GM23338 (cell line): Measurements from ENCODE around the gene NGEF. TPM values are rescaled to one million over a fixed set of nuclear protein-coding genes. Genes with fewer than 3 reads are reported as not detected.

ENCODE experiments used
- ATAC-seq: fragments of 200-7000 bp; cut with Tn5 transposase; 3 replicates; pipeline ENCODE4 v1.9.1; 2020
- DNase-seq: peaks from one replicate; pipeline ENCODE4 v3.0.0-alpha.2; 2015; ENCODE audit warnings: low spot score
- H2AFZ ChIP-seq: fragments of 200-600 bp; sonication (generic); 2 replicates; pipeline ENCODE4 v1.8.0; 2016; ENCODE audit warnings: antibody characterized with exemption, mild to moderate bottlenecking, moderate library complexity
- H3F3A ChIP-seq: fragments of 200-600 bp; sonication (generic); replicated peaks from 2 replicates; pipeline ENCODE4 v1.8.0; 2017; ENCODE audit warnings: antibody characterized with exemption, mixed run types, low read depth
- H3K27ac ChIP-seq: fragments of 200-600 bp; sonication (generic); 2 replicates; pipeline ENCODE4 v1.6.1; 2016; ENCODE audit warnings: low read depth
- H3K27me3 ChIP-seq: fragments of 200-600 bp; sonication (generic); 2 replicates; pipeline ENCODE4 v1.8.0; 2016; ENCODE audit warnings: mild to moderate bottlenecking, mixed run types, moderate library complexity; ENCODE audit not compliant: insufficient read depth
- H3K36me3 ChIP-seq: fragments of 200-600 bp; sonication (generic); 2 replicates; pipeline ENCODE4 v1.8.0; 2016; ENCODE audit warnings: mild to moderate bottlenecking; ENCODE audit not compliant: insufficient read depth
- H3K4me1 ChIP-seq: fragments of 200-600 bp; sonication (generic); 2 replicates; pipeline ENCODE4 v1.8.0; 2016; ENCODE audit warnings: mild to moderate bottlenecking, moderate library complexity; ENCODE audit not compliant: insufficient read depth
- H3K4me2 ChIP-seq: fragments of 200-600 bp; sonication (generic); 2 replicates; pipeline ENCODE4 v1.7.1; 2017; ENCODE audit warnings: mixed run types
- H3K4me3 ChIP-seq: fragments of 200-600 bp; sonication (generic); 2 replicates; pipeline ENCODE4 v1.6.1; 2016; ENCODE audit warnings: mixed run types
- H3K79me2 ChIP-seq: fragments of 200-600 bp; sonication (generic); replicated peaks from 2 replicates; pipeline ENCODE4 v1.8.0; 2017; ENCODE audit warnings: mild to moderate bottlenecking; ENCODE audit not compliant: insufficient read depth
- H3K9me2 ChIP-seq: fragments of 200-600 bp; sonication (generic); 2 replicates; pipeline ENCODE4 v1.8.0; 2017; ENCODE audit not compliant: insufficient read depth
- H4K20me1 ChIP-seq: fragments of 200-600 bp; sonication (generic); replicated peaks from 2 replicates; pipeline ENCODE4 v1.8.0; 2017; ENCODE audit warnings: mild to moderate bottlenecking; ENCODE audit not compliant: insufficient read depth
- H3K27ac Mint-ChIP-seq: 2 replicates; pipeline ENCODE4 v1.8.0; 2020; ENCODE audit warnings: inconsistent platforms, mild to moderate bottlenecking, moderate library complexity, mixed read lengths
- H3K27me3 Mint-ChIP-seq: 3 replicates; pipeline ENCODE4 v1.8.0; 2022; ENCODE audit warnings: low read depth, mild to moderate bottlenecking, moderate library complexity, mixed read lengths, inconsistent platforms; ENCODE audit not compliant: insufficient read depth, poor library complexity
- H3K36me3 Mint-ChIP-seq: 3 replicates; pipeline ENCODE4 v1.8.0; 2021; ENCODE audit warnings: low read depth, mild to moderate bottlenecking, inconsistent platforms, moderate library complexity, mixed read lengths
- H3K4me1 Mint-ChIP-seq: 3 replicates; pipeline ENCODE4 v1.8.0; 2020; ENCODE audit warnings: mild to moderate bottlenecking, inconsistent platforms, mixed read lengths
- H3K4me3 Mint-ChIP-seq: 3 replicates; pipeline ENCODE4 v1.8.0; 2021; ENCODE audit warnings: moderate library complexity, mild to moderate bottlenecking, inconsistent platforms, mixed read lengths
- H3K9me3 Mint-ChIP-seq: 3 replicates; pipeline ENCODE4 v1.8.0; 2020; ENCODE audit warnings: moderate library complexity, mild to moderate bottlenecking, inconsistent platforms, mixed read lengths
- EZH2 ChIP-seq: fragments of 200-600 bp; sonication (generic); IDR thresholded peaks from one replicate; pipeline ENCODE4 v1.8.0; 2017; ENCODE audit warnings: antibody characterized with exemption, mild to moderate bottlenecking, low read depth; ENCODE audit not compliant: unreplicated experiment
- EZH2phosphoT487 ChIP-seq: fragments of 200-600 bp; sonication (generic); IDR thresholded peaks from one replicate; pipeline ENCODE4 v1.8.1; 2018; ENCODE audit warnings: antibody characterized with exemption; ENCODE audit not compliant: unreplicated experiment
- JUNB ChIP-seq: IDR thresholded peaks from one replicate; pipeline ENCODE4 v1.6.1; 2016; ENCODE audit warnings: antibody characterized with exemption; ENCODE audit not compliant: unreplicated experiment
- NANOG ChIP-seq: IDR thresholded peaks from 2 replicates; pipeline ENCODE4 v1.6.1; 2016; ENCODE audit warnings: antibody characterized with exemption, borderline replicate concordance
- POLR2AphosphoS5 ChIP-seq: IDR thresholded peaks from 2 replicates; pipeline ENCODE4 v1.6.1; 2016; ENCODE audit warnings: antibody characterized with exemption, low read depth
- polyA plus RNA-seq: library from polyadenylated mRNA; unstranded; fragments of >200 nt; fragmentation: Nextera tagmentation; extraction: Ambion mirVana; gene quantifications from 2 replicates; pipeline ENCODE4 v1.2.1, GENCODE V29; 2016
- total RNA-seq: library from RNA; depleted of rRNA; stranded (reverse); fragments of >200 nt; shearing (Covaris generic); gene quantifications from 2 replicates; pipeline ENCODE4 v1.2.3, GENCODE V29; 2014
- TF ChIP-seq, protein P1 (sequence below): fragments of 250-450 bp; sonication (Bioruptor Pico); IDR thresholded peaks from 2 replicates; pipeline ENCODE4 v1.5.0; 2020; ENCODE audit warnings: mild to moderate bottlenecking, moderate library complexity
- TF ChIP-seq, protein P2 (sequence below): IDR thresholded peaks from 2 replicates; pipeline ENCODE4 v1.6.1; 2016; ENCODE audit warnings: antibody characterized with exemption
- TF ChIP-seq, protein P3 (sequence below), 2 experiments: fragments of 200-600 bp in 1 of 2; sonication (generic) in 1 of 2; conservative IDR thresholded peaks; 2 replicates each; pipeline versions ENCODE4 v1.5.1 to v1.6.1; 2016 to 2017; ENCODE audit warnings: antibody characterized with exemption in 2 of 2, low read depth in 2 of 2, mild to moderate bottlenecking in 2 of 2, moderate library complexity in 1 of 2

Gene NGEF
- total and polyA plus RNA-seq, 2 experiments from 2014 or later = 1.8 to 5.4 TPM

DNA sequence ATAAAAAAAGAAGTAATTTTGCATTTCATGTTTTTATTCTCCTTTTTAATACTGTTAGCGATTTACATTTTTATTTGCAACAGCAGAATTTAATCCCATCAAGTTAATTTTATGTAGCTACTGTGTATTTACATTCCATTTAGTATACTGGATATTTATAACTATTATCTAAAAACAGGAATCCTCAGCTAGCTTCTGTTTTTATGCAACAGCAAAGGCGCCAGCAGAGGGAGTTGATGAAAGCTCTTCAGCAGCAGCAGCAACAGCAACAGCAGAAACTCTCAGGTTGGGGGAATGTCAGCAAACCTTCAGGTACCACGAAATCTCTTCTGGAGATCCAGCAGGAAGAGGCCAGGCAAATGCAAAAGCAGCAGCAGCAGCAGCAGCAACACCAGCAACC, 169.2 kb downstream of the NGEF start:
- DNase-seq (peak; percentile 31), ATAC-seq (no peak)
- Histone ChIP-seq H3K27me3 (no peaks in the 10 kb centered on the region), H3K4me1 (no peaks in the 10 kb centered on the region), H3K79me2 (no peaks in the 10 kb centered on the region; the same call in 1 of the 2 replicates), H3F3A (no peaks in the 10 kb centered on the region), H3K9me2 (no peaks in the 10 kb centered on the region), H3K27ac (no peak overlapping the region), H3K36me3 (peaks cover 64% of the 10 kb centered on the region), H4K20me1 (peaks cover 3% of the 10 kb centered on the region; the same call in 1 of the 2 replicates), H2AFZ (no peak overlapping the region), H3K4me2 (no peak overlapping the region), H3K4me3 (no peak overlapping the region)
- TF ChIP-seq JUNB (no peak), EZH2phosphoT487 (no peak), NANOG (no peak), POLR2AphosphoS5 (no peak), EZH2 (no peak)
- TF ChIP-seq, protein P1, sequence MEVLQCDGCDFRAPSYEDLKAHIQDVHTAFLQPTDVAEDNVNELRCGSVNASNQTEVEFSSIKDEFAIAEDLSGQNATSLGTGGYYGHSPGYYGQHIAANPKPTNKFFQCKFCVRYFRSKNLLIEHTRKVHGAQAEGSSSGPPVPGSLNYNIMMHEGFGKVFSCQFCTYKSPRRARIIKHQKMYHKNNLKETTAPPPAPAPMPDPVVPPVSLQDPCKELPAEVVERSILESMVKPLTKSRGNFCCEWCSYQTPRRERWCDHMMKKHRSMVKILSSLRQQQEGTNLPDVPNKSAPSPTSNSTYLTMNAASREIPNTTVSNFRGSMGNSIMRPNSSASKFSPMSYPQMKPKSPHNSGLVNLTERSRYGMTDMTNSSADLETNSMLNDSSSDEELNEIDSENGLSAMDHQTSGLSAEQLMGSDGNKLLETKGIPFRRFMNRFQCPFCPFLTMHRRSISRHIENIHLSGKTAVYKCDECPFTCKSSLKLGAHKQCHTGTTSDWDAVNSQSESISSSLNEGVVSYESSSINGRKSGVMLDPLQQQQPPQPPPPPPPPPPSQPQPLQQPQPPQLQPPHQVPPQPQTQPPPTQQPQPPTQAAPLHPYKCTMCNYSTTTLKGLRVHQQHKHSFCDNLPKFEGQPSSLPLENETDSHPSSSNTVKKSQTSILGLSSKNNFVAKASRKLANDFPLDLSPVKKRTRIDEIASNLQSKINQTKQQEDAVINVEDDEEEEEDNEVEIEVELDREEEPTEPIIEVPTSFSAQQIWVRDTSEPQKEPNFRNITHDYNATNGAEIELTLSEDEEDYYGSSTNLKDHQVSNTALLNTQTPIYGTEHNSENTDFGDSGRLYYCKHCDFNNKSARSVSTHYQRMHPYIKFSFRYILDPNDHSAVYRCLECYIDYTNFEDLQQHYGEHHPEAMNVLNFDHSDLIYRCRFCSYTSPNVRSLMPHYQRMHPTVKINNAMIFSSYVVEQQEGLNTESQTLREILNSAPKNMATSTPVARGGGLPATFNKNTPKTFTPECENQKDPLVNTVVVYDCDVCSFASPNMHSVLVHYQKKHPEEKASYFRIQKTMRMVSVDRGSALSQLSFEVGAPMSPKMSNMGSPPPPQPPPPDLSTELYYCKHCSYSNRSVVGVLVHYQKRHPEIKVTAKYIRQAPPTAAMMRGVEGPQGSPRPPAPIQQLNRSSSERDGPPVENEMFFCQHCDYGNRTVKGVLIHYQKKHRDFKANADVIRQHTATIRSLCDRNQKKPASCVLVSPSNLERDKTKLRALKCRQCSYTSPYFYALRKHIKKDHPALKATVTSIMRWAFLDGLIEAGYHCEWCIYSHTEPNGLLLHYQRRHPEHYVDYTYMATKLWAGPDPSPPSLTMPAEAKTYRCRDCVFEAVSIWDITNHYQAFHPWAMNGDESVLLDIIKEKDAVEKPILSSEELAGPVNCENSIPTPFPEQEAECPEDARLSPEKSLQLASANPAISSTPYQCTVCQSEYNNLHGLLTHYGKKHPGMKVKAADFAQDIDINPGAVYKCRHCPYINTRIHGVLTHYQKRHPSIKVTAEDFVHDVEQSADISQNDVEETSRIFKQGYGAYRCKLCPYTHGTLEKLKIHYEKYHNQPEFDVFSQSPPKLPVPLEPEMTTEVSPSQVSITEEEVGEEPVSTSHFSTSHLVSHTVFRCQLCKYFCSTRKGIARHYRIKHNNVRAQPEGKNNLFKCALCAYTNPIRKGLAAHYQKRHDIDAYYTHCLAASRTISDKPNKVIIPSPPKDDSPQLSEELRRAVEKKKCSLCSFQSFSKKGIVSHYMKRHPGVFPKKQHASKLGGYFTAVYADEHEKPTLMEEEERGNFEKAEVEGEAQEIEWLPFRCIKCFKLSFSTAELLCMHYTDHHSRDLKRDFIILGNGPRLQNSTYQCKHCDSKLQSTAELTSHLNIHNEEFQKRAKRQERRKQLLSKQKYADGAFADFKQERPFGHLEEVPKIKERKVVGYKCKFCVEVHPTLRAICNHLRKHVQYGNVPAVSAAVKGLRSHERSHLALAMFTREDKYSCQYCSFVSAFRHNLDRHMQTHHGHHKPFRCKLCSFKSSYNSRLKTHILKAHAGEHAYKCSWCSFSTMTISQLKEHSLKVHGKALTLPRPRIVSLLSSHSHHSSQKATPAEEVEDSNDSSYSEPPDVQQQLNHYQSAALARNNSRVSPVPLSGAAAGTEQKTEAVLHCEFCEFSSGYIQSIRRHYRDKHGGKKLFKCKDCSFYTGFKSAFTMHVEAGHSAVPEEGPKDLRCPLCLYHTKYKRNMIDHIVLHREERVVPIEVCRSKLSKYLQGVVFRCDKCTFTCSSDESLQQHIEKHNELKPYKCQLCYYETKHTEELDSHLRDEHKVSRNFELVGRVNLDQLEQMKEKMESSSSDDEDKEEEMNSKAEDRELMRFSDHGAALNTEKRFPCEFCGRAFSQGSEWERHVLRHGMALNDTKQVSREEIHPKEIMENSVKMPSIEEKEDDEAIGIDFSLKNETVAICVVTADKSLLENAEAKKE = no peak
- TF ChIP-seq, protein P2, sequence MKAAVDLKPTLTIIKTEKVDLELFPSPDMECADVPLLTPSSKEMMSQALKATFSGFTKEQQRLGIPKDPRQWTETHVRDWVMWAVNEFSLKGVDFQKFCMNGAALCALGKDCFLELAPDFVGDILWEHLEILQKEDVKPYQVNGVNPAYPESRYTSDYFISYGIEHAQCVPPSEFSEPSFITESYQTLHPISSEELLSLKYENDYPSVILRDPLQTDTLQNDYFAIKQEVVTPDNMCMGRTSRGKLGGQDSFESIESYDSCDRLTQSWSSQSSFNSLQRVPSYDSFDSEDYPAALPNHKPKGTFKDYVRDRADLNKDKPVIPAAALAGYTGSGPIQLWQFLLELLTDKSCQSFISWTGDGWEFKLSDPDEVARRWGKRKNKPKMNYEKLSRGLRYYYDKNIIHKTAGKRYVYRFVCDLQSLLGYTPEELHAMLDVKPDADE = no peak
- TF ChIP-seq, protein P3, sequence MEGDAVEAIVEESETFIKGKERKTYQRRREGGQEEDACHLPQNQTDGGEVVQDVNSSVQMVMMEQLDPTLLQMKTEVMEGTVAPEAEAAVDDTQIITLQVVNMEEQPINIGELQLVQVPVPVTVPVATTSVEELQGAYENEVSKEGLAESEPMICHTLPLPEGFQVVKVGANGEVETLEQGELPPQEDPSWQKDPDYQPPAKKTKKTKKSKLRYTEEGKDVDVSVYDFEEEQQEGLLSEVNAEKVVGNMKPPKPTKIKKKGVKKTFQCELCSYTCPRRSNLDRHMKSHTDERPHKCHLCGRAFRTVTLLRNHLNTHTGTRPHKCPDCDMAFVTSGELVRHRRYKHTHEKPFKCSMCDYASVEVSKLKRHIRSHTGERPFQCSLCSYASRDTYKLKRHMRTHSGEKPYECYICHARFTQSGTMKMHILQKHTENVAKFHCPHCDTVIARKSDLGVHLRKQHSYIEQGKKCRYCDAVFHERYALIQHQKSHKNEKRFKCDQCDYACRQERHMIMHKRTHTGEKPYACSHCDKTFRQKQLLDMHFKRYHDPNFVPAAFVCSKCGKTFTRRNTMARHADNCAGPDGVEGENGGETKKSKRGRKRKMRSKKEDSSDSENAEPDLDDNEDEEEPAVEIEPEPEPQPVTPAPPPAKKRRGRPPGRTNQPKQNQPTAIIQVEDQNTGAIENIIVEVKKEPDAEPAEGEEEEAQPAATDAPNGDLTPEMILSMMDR (conservative IDR thresholded peaks at IDR 0.05; ENCODE audit: low read depth in 2 of 2) = peak; percentile 33 to 40; a peak in 3 of 4 replicates
- H3K27me3 Mint-ChIP-seq = no peaks in the 10 kb centered on the region
- H3K9me3 Mint-ChIP-seq = no peaks in the 10 kb centered on the region
- H3K36me3 Mint-ChIP-seq = peaks cover 68% of the 10 kb centered on the region
- H3K4me3 Mint-ChIP-seq = no peak overlapping the region
- no peaks in the 10 kb centered on the region for H3K4me1 Mint-ChIP-seq
- no peak overlapping the region for H3K27ac Mint-ChIP-seq
